ENCODE results near the gene NBPF1.
"Not testable (repeated sequence)": the region's sequence is repeated elsewhere in the genome, so short reads cannot be mapped to it uniquely, and the experiment has no call there.

NBPF1 gene
- 18.8 to 41.6 reads per million in 2 donors for total RNA-seq

DNA sequence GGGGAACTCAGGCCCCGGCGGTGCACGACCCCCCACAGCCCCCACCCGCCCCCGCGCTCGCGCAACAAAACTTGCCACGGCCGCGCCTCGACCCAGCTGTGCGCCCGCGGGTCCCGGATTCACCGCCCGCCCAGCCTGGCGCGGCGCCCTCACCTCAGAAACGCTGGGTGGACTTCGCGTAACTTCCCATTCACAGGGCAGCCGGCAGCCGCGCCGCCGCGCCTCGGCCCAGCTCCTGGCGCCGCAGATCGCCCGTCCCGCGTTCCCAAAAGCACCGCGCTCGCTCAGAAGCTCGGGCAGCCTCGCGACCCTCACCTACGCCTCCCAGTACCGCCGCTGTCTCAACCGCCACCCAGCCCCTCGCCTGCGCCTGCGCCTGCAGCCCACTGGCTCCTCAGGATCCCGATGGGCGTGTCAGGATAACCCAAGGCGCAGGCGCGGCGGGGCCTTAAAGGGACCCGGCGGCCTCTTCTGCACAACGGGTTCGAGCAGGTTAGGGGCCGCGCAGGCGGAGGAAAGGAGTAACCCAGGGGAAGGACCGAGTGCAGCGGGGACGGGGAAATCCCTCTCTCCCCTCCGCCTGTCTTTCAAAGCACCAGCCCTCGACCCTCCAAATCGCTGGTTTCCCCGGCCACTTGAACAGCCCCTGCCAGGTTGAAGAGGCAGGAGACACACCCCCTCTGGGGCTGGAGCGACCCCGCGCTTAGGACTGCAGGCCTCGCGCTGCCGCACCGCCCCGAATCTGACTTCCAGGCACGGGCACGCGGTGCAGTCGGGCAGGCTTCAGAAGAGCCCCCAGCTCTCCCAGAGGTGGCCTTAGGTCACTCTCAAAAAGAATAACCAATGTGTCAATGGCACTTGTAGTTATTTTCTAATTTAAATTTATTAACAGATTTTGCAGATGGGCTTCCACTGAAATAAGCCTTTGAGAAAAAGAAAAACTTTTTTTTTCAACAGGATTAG lies at the start of gene NBPF1:
NBPF1 (minus strand) TSS at position 380 of the 963 bp plus-strand sequence.
- DNase-seq, result peak; percentile 72

DNA sequence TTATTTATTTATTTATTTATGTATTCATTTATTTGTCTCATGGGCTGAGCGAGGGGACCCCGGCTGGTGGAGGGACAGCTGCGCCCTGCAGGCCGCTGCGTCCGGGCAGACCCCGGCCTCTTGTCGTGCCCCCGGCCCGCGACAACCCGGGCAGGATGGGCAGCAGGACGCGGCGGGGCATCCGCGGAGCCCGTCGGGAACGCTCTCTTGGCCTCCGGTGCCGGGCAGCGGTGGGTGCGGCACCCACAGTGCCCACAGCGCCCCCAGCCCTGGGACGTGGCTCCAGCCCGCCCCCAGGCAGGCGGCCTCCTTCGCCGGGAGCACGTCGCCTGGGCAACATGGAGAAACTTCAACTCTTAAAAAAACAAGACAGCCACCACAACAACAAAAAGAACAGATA lies 44.9 kb upstream of the NBPF1 start:
- not testable (repeated sequence) for DNase-seq

DNA sequence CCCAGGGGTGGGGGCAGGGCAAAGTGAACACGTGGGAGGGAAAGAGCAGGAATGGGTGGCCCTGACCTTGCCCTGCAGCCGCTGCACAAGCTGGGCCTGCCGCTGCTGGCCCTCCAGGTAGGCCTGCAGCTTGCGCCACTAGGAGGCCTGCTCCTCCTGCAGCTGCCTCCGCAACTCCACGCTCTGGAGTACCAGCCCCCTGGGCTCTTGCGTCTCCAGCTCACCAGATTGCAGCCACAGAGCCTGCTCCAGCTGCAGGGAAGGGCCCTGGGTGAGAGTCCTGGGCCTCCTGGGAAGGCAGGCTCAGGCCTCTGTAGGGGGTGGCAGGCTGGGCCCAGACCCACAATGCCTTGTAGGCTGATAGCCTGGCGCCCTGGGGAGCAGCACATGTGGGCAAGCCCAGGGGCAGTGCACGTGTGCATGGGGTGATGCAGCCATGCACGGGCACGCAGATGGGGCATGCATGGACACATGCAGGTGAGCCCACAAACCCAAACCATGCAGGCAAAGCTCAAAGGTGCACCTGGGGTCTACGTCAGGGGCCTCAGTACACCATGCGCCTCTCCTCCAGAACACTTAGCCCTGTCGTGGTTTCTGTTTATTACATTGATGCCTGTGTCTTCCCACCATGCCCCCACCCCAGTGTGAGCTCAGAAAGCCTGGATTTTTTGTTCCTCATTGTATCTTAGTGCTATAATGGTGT lies 43.8 kb upstream of the NBPF1 start:
- not testable (repeated sequence) for DNase-seq

DNA sequence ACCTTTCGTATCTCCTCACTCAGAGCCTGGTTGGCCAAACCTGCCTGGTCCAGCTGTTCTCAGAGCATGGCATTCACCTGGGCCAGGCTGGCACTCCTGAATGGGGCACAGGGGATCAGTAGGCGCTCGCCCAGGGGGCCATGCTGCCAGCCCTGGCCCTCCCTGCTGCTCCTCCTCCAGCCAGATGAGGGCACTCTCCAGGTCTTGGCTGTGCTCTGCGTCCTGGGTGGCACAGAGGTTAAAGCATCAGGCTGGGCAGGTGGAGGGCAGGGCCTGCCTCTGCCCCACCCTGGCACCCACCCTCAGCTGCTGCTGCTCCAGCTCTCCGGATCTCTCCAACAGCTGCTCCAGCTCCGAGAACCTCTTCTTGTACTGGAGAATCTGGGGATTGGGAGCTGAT lies 43.2 kb upstream of the NBPF1 start:
- not testable (repeated sequence) for DNase-seq

DNA sequence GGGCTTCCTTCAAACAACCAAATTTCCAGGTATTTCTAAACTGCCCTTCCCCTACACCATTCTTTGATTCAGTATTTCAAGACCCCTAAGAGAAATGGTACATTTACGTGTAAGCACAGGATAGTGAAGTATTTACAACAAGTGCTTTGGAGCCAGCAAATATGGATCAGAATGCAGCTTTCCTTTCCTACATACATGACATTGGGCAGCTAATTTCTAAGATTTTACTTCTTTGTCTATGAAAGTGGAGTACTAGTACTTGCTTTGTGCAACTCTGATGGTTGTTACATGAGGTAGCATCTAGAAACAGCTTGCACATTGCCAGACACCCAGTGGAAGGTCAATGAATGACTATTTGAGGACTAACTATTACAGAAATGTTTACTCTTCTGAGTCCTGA lies 38.2 kb upstream of the NBPF1 start:
- not testable (repeated sequence) for DNase-seq

DNA sequence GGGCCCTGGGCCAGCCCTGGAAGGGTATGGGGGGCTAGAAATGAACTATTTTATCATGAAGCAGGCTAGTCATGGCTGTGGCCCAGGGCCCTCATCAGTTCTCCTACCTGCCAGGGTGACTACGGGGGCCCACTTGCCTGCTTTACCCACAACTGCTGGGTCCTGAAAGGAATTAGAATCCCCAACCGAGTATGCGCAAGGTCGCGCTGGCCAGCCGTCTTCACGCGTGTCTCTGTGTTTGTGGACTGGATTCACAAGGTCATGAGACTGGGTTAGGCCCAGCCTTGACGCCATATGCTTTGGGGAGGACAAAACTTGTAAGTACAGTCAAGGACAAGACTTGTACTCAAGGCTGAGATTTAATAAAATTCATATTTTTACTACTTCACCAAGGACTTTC lies 36.6 kb upstream of the NBPF1 start:
- not testable (repeated sequence) for DNase-seq

DNA sequence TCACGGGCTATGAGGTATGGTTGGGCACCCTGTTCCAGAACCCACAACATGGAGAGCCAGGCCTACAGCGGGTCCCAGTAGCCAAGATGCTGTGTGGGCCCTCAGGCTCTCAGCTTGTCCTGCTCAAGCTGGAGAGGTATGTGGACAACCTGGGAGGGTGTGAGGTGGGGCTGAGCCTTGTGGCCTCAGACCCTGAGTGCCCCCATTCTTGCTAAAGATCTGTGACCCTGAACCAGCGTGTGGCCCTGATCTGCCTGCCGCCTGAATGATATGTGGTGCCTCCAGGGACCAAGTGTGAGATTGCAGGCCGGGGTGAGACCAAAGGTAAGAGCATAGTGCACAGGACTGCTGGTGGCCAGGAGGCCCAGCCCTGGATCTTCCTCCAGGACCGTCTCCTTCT lies 36.0 kb upstream of the NBPF1 start:
- not testable (repeated sequence) for DNase-seq

DNA sequence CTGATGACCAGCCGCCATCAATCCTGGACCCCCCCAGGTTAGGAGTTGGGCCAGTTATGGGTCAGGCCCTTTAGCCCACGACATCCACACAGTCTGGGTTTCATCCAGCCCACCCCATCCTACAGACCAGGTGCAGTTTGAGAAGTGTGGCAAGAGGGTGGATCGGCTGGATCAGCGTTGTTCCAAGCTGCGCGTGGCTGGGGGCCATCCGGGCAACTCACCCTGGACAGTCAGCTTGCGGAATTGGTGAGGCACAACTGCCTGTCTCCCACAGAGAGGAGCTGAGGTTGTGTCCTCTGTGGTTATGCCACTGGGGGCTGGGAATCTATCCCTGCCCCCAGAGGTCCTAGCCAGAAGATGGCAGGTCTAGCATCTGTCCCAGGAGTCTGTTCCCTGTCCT lies 35.4 kb upstream of the NBPF1 start:
- DNase-seq, result not testable (repeated sequence)

DNA sequence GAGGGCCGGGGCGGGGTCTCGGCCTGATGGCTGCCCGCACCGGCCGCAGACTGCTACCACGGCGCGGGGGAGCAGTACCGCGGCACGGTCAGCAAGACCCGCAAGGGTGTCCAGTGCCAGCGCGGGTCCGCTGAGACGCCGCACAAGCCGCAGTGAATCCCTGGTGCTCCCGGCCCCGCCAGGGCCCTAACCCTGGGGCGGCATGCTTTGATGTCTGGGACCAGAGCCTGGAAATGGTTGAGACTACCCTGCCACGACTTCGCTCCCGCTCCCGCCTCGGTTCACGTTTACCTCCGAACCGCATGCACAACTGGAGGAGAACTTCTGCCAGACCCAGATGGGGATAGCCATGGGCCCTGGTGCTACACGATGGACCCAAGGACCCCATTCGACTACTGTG lies 34.9 kb upstream of the NBPF1 start:
- not testable (repeated sequence) for DNase-seq

DNA sequence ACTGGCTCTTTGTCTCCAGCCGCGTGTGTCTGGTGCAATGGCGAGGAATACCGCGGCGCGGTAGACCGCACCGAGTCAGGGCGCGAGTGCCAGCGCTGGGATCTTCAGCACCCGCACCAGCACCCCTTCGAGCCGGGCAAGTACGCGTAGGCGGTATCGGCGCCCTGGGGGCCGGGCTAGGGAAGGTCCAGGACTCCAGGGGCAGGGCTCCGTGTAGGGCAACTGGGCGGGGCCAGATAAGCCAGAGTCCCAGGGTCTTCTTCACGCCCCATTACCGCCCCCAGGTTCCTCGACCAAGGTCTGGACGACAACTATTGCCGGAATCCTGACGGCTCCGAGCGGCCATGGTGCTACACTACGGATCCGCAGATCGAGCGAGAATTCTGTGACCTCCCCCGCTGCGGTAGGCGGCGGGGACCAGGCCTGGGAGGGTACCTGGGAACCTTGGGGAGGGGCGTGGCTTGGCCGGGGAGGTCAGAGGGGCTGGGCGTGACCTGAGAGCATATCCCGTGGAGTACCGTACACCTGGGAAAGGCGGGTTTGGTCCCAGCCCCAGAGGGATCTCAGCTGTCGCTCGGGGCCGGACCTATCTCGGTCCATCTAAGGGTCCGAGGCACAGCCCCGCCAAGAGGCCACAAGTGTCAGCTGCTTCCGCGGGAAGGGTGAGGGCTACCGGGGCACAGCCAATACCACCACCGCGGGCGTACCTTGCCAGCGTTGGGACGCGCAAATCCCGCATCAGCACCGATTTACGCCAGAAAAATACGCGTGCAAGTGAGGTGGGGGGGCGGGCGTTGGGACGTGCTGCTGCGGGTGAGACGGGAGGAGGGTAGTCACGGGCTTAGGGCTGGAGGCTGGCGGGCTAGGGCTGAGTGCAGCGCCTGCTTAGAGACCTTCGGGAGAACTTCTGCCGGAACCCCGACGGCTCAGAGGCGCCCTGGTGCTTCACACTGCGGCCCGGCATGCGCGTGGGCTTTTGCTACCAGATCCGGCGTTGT lies 34.1 kb upstream of the NBPF1 start:
- not testable (repeated sequence) for DNase-seq

DNA sequence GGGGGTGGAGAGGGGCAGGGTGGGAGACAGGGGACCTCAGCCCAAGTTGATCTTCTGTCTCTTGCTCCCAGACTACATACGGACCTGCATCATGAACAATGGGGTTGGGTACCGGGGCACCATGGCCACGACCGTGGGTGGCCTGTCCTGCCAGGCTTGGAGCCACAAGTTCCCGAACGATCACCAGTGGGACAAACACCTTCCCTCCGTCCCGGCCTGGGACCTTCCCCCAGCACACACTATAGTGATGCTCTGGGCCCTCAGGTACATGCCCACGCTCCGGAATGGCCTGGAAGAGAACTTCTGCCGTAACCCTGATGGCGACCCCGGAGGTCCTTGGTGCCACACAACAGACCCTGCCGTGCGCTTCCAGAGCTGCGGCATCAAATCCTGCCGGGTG lies 33.4 kb upstream of the NBPF1 start:
- not testable (repeated sequence) for DNase-seq

DNA sequence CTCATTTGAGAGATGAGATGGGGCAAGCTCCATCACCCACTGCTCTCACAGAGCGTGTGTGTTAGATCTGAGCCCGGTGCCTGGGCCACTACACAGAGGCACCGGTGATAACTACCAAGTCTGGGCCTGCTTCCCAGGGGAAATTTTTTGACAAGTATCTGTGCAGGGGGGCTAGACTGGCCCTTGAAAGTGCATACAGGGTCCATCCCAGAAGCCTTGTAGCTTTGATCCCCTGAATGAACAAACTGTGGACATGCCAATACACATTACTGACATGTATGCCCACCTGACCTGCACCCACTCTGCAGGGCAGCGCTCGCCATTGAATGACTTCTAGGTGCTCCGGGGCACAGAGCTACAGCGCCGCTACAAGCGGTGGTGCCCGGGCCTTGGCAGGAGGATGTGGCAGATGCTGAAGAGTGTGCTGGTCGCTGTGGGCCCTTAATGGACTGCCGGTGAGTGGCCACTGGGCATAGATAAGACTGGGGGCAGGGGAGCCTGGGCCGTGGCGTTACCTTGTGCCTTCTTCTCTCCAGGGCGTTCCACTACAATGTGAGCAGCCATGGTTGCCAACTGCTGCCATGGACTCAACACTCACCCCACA lies 32.8 kb upstream of the NBPF1 start:
- not testable (repeated sequence) for DNase-seq

DNA sequence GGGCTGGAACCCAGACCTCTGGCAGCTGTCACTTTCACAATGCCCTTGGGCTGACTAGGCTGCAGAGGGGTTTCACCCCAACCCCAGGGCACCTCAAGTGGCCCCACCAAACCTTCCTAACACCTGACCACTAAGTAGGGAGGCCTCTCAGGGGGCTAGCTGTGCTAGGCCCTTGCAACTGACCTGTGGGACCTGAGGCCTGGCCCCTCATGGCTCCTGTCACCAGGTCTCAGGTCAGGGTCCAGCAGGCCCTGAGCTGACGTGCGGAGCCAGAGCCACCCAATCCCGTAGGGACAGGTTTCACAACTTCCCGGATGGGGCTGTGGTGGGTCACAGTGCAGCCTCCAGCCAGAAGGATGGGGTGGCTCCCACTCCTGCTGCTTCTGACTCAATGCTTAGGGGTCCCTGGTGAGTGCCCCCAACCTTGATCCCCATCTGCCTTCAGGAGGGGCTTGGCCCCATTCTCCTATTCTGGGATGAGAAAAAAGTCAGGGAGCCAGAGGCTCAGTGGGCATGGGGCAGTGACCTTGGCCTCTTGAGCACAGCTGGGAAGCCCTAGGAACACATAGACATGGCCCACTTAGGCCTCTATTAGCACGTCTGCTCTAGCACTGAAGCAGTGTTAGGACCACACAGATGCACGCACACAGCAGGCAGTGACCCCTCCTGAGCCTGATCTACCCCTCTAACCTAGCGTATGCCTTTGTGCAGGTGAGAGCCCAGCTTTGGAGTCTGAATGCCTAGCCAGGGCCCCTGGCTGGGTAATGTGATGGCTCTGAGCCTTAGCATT lies 32.1 kb upstream of the NBPF1 start:
- not testable (repeated sequence) for DNase-seq

DNA sequence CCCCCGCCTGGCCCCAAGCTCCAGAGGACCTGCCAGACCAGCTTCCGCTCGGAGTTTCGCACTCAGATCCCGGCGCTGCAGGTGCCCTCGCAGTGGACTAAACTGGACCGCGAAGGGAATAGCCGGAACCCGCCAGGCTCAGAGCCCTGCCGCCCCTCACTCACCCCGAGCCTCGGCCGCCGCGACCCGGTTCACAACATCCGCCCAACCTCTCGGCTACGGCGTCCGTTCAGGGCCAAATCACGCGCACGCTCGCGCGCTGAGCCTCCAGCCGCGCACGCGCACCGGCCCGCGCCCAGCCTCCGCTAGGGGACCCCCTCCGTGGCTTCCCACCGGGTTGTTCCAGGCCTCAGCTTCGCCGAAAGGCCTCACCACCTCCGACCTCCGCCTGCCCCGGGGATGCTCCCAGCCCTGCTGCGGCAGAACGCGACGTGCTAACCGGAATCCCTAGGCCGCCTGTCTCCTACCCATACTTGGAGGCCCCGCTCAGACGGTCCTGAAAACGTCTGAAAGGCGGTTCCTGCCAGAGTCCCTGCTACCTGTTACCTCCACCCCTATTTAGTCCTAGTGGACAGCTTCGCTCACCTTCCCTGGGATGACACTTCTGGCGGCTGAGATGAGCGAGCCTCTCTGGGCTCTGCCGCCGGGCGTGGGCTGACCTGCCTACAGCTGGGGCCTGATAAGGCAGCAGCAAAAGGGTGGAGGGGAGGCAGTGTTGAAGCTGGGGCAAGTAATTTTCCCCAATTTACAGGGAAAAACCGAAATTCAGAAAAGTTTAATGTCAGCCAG lies 31.3 kb upstream of the NBPF1 start:
- peak; percentile 94 for DNase-seq

DNA sequence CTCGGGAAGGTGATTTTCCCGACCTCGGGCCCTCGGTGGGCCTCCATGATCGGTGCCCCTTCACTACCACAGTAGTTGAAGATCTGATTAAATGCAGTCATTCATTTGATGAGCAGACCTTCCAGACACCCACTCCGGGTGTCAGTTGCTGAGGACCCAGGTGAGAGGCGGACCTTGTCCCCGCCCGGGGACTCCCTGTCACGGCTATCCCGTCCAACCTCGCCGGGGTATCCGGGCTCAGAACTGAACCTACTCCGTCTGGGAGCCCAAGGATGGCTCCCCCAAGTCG lies 30.8 kb upstream of the NBPF1 start:
- DNase-seq, result no peak

DNA sequence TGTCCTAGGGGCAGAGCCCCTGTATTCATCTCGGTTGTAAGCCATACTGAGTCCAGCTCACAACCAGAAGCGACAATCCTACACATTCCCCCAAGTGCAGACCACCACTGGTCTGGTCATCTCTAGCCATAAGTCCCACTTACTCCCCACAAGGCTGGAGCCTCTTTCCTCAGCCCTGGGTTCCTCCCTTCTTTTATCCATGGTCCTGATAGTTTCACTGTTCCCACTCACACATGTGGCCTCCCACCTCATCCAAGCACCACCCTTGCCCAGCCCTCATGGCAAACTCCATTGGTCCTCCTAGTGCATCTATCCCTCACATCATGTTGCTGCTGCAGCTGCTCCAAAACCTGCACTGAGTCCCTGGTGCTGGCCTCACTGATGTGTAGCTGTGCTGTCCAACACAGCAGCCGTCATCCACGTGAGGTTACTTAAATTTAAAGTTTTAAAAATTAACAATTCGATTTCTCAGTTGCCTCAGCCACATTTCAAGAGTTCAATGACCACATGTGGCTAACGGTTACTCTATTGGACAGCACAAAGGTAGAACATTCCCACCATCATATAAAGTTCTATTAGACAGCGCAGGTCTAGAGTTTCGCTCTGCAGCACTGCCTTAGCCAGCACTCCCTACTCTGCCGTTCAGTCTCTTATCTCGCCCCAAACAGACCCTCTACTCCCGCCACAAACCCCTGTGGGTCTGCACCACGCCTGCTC lies 30.3 kb upstream of the NBPF1 start:
- not testable (repeated sequence) for DNase-seq

DNA sequence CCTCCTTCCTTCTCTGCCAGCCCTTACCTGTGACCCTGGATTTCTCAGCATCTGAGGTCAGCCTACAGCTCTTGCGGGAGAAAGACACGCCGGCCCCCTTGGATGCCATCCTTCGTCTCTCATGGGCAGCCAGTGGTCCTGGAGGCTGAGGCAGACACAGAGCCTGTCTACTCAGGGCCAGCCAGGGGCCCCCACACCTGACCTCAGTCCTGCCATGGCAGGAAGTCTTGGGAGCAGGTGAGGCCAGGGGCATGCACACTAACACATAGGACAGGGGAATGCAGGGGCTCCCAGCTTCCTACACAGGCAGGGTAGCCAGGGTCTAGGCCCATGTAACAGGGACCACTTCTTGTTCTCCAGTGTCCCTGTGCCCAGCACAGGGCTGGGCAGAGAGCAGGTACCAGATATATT lies 29.6 kb upstream of the NBPF1 start:
- not testable (repeated sequence) for DNase-seq

DNA sequence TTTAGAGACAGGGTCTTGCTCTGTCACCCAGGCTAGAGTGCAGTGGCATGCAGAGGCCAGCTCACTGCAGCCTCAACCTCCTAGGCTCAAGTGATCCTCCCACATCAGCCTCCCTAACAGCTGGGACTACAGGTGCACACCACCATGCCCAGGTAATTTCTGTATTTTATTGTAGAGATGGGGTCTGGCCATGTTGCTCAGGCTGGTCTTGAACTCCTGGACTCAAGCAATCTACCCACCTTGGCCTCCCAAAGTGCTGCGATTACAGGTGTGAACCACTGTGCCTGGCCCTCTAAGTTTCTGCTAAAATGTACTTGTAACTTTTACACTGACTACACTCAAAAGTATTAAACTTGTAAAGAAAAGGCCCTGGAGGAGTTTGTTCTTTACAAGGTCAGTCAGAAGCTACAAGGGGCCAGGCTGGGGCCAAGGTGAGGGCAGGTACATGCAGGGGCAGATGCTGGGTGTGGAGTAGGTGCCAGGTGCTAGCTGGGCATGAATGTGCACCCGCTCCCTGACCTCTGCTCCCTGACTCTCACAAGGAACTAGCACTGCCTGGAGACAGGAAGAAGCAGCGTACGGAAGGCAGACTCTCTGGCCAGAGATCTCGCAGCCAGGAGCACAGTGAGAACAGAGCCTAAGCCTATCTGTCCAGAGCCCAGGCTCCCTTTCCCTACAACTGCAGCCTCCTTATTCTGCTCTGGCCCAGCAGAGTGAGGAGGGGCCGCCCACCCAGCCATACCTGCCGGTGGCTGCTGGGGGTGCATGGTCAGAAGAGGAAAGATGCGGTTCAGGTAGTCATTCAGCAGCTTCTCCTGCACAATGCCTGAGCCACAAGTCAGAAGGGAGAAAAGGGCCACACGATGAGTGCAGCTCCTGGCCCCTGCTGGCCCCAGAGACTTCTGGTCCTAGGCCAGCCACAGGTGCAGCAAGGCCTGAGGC lies 28.9 kb upstream of the NBPF1 start:
- DNase-seq, result not testable (repeated sequence)
